Naive thymus-derived CD4-positive, alpha-beta T cell (primary cell): ENCODE measurements around the gene THAP7. TPM values are rescaled to one million over a fixed set of nuclear protein-coding genes. Genes with fewer than 3 reads are reported as not detected.

Source experiments
- ATAC-seq: fragments of 150-1000 bp; cut with Tn5 transposase; 2 replicates; pipeline ENCODE4 v1.10.0; 2021; ENCODE audit warnings: mild to moderate bottlenecking, moderate library complexity
- CTCF ChIA-PET: fragments of 350-600 bp; sonication (Branson Sonifier 250); formaldehyde crosslinking; loops from one replicate; lab custom pipeline; 2021; ENCODE audit warnings: antibody characterized with exemption; lab: Charles Lee
- POLR2A ChIA-PET: fragments of 350-600 bp; sonication (Branson Sonifier 250); formaldehyde crosslinking; loops from one replicate; lab custom pipeline; 2021; ENCODE audit warnings: antibody characterized with exemption, inconsistent platforms; lab: Charles Lee
- DNase-seq, 9 donors: peaks; one replicate each; pipeline versions ENCODE4 v3.0.0 to v3.0.0-alpha.2; 2020 to 2022; ENCODE audit warnings: mixed read lengths in 1 of 9
- H3K27ac ChIP-seq: one replicate; pipeline ENCODE4 v1.7.0; 2013; ENCODE audit warnings: mild to moderate bottlenecking, low read depth, low read length, moderate library complexity
- H3K27me3 ChIP-seq, 2 donors: one replicate each; pipeline ENCODE4 v1.7.0; 2013; ENCODE audit warnings: low read length in 2 of 2, mild to moderate bottlenecking in 2 of 2, moderate library complexity in 2 of 2; ENCODE audit not compliant: control insufficient read depth in 2 of 2, insufficient read depth in 2 of 2
- H3K36me3 ChIP-seq, 3 experiments: 1 replicate in 2 of 3; 2 replicates in 1 of 3; pipeline ENCODE4 v1.7.0; 2013; ENCODE audit warnings: low read length in 3 of 3, mild to moderate bottlenecking in 3 of 3, moderate library complexity in 1 of 3; ENCODE audit not compliant: insufficient read depth in 3 of 3, control insufficient read depth in 2 of 3
- H3K4me1 ChIP-seq, 2 donors: one replicate each; pipeline ENCODE4 v1.7.0; 2013; ENCODE audit warnings: low read length in 2 of 2, mild to moderate bottlenecking in 2 of 2, moderate library complexity in 1 of 2; ENCODE audit not compliant: control insufficient read depth in 2 of 2, insufficient read depth in 2 of 2
- H3K4me3 ChIP-seq: 2 replicates; pipeline ENCODE4 v1.7.0; 2013; ENCODE audit warnings: mild to moderate bottlenecking, low read length
- H3K9me3 ChIP-seq, 3 experiments: 1 replicate in 2 of 3; 2 replicates in 1 of 3; pipeline ENCODE4 v1.7.0; 2013; ENCODE audit warnings: low read length in 3 of 3; ENCODE audit not compliant: control insufficient read depth in 2 of 3
- H3K27ac Mint-ChIP-seq, 9 donors: one replicate each; pipeline ENCODE4 v1.8.0; 2020 to 2022; ENCODE audit warnings: mixed read lengths in 9 of 9, mild to moderate bottlenecking in 8 of 9, moderate library complexity in 5 of 9, inconsistent platforms in 2 of 9
- H3K27me3 Mint-ChIP-seq, 5 donors: one replicate each; pipeline ENCODE4 v1.8.0; 2021 to 2022; ENCODE audit warnings: mixed read lengths in 5 of 5, mild to moderate bottlenecking in 1 of 5
- H3K36me3 Mint-ChIP-seq, 5 donors: one replicate each; pipeline ENCODE4 v1.8.0; 2020 to 2022; ENCODE audit warnings: mixed read lengths in 5 of 5, mild to moderate bottlenecking in 3 of 5, inconsistent platforms in 1 of 5
- H3K4me1 Mint-ChIP-seq, 7 donors: one replicate each; pipeline ENCODE4 v1.8.0; 2020 to 2022; ENCODE audit warnings: mixed read lengths in 7 of 7, mild to moderate bottlenecking in 3 of 7, inconsistent platforms in 1 of 7
- H3K4me3 Mint-ChIP-seq, 10 donors: one replicate each; pipeline ENCODE4 v1.8.0; 2020 to 2022; ENCODE audit warnings: mild to moderate bottlenecking in 10 of 10, mixed read lengths in 10 of 10, moderate library complexity in 6 of 10, inconsistent platforms in 2 of 10
- H3K9me3 Mint-ChIP-seq, 11 donors: one replicate each; pipeline ENCODE4 v1.8.0; 2020 to 2022; ENCODE audit warnings: mixed read lengths in 11 of 11, mild to moderate bottlenecking in 4 of 11, inconsistent platforms in 1 of 11, moderate library complexity in 1 of 11
- intact Hi-C, 2 donors: fragments of 100-400 bp; cut with micrococcal nuclease; formaldehyde crosslinking; loops; one replicate each; pipeline ENCODE4 v1.15.1; 2023
- polyA plus RNA-seq, 2 donors: library from polyadenylated mRNA; unstranded; fragments of 300-500 nt; fragmentation: Illumina TruSeq; gene quantifications; one replicate each; pipeline ENCODE4 v1.2.3, GENCODE V29; 2021
- total RNA-seq, 6 experiments: library from RNA in 5 of 6; stranded (reverse) in 5 of 6; gene quantifications; 1 replicate in 5 of 6; 2 replicates in 1 of 6; pipeline ENCODE4 v1.2.3 and lab custom pipeline; 2021 to 2026

The THAP7 gene
- total and polyA plus RNA-seq, 7 experiments from 2014 or later: 25.8 to 73.3 (median 64.7) TPM

DNA sequence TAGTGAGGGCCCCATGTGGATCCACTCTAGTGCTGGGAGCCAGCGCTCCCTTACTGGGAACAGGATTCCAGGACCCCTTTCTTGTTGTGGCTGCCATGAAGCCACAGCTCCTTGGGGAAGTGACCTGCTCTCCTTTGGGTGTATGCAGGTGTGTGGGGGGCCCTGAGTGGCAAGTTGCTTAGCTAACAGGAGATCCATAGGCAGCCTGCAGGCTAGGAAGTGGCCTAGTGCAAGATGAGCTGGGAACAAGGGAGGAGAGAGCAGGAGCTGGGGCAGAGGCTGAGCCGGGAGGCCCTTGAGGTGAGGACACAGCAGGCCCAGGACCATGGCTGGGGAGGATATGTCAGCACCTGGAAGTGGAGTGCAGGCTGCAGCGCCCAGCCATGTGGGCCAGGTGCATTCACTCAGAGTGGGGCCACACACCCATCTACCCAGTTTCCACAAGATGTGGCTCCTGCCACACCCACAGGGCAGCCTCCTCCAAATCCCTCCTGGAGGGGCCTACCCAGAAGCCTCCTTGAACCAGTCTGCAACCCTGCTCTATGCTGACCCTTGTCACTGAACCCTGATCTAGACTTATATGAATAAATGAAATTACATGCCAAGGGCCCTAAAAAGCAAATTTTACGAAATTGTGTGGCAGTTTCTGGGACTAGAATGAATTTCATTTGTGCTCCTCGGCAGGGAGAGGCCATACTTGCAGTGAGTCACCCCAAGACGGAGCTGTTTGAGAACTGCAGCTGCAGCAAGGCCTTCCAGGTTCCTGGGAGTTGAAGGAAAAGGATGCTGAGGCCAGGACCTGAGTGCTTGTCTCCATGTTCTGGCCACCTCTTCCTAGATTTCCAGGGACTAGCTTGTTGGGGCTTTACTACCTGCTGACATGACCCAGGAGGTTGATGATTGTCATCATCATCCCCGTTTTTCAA, 3.2 kb downstream of the THAP7 start:
- no peak for ATAC-seq
- H3K27me3 ChIP-seq: no peaks in the 10 kb centered on the region
- POLR2A ChIA-PET: interaction anchor here (0.5 to 1.3 kb wide), 6 partner anchors 8 to 1217 kb away, joined by 3 to 5 read pairs (median 3); partner anchors contain the start of gene LZTR1
- intact Hi-C loops: no loop called here
- H3K4me3 ChIP-seq: no peak overlapping the region
- Mint-ChIP-seq H3K36me3 (peaks cover 0 to 4% (median 4%) of the 10 kb centered on the region in 5 donors), H3K27me3 (no peaks in the 10 kb centered on the region), H3K27ac (peak overlapping the region in 8 of 9 donors; percentile 6 to 83 (median 64)), H3K4me1 (peaks cover 14 to 34% (median 20%) of the 10 kb centered on the region in 7 donors), H3K9me3 (peaks cover 0 to 4% (median 0%) of the 10 kb centered on the region in 11 donors), H3K4me3 (peak overlapping the region in 7 of 10 donors; percentile 13 to 45 (median 38))
- CTCF ChIA-PET: interaction anchor here (0.6 to 1.2 kb wide), 3 partner anchors 15 to 84 kb away, joined by 3 read pairs; no protein-coding TSS in a partner anchor
- no peak for DNase-seq
- H3K9me3 ChIP-seq: no peaks in the 10 kb centered on the region
- peaks cover 24% of the 10 kb centered on the region in 2 donors for H3K4me1 ChIP-seq
- peaks cover 0 to 68% (median 3%) of the 10 kb centered on the region in 3 experiments for H3K36me3 ChIP-seq
- peak overlapping the region; percentile 17 for H3K27ac ChIP-seq

- ATAC-seq (no peak), DNase-seq (no peak)
- Mint-ChIP-seq H3K27me3 (no peaks in the 10 kb centered on the region), H3K36me3 (peaks cover 0 to 4% (median 2%) of the 10 kb centered on the region in 5 donors), H3K9me3 (peaks cover 0 to 4% (median 0%) of the 10 kb centered on the region in 11 donors), H3K4me1 (peaks cover 9 to 26% (median 11%) of the 10 kb centered on the region in 7 donors), H3K4me3 (no peak overlapping the region), H3K27ac (peak overlapping the region in 1 of 9 donors; percentile 72)
- Histone ChIP-seq H3K36me3 (peaks cover 0 to 78% (median 3%) of the 10 kb centered on the region in 3 experiments), H3K27me3 (no peaks in the 10 kb centered on the region), H3K27ac (no peak overlapping the region), H3K4me1 (peaks cover 14% of the 10 kb centered on the region in 2 donors), H3K9me3 (no peaks in the 10 kb centered on the region), H3K4me3 (no peak overlapping the region)
- intact Hi-C loops: no loop called here
- ChIA-PET CTCF (no interaction called here), POLR2A (interaction anchor here (1.0 kb wide), 1 partner anchor 15 kb away, joined by 3 read pairs; the partner anchor contains the start of gene LZTR1)
These were observed 4.2 kb downstream of the THAP7 start for GRCh38 chr22:20997536-20998257.

- DNase-seq: no peak
- ChIA-PET POLR2A (interaction anchor here (1.0 kb wide), 1 partner anchor 14 kb away, joined by 3 read pairs; the partner anchor contains the start of gene LZTR1), CTCF (no interaction called here)
These were observed 5.1 kb downstream of the THAP7 start for GRCh38 chr22:20996598-20997535.

DNA sequence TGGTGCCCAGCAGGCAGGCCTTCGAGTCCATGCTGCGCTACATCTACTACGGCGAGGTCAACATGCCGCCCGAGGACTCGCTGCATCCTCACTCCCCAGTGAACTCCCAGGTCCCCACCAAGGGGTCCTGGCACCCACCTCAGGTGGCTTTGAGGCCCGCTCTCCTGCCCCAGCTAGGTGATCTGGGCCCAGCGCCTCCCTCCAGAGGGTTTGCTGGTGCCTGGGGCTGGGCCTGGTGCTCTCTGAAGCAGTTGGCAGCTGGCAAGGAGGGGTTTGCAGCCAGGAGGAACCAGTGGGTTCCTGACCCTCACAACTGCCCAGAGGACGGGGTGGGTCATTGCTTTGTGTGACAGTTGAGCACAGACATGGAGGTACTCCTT, 5.9 kb downstream of the THAP7 start:
- no peaks in the 10 kb centered on the region for H3K36me3 Mint-ChIP-seq
- H3K27me3 ChIP-seq: no peaks in the 10 kb centered on the region
- H3K4me3 Mint-ChIP-seq: no peak overlapping the region
- ATAC-seq (no peak), DNase-seq (no peak)
- no peaks in the 10 kb centered on the region for H3K9me3 Mint-ChIP-seq
- H3K4me1 ChIP-seq: peaks cover 9 to 14% of the 10 kb centered on the region in 2 donors
- ChIA-PET POLR2A (no interaction called here), CTCF (no interaction called here)
- H3K27ac ChIP-seq: no peak overlapping the region
- peaks cover 0 to 94% (median 10%) of the 10 kb centered on the region in 3 experiments for H3K36me3 ChIP-seq
- no peaks in the 10 kb centered on the region for H3K27me3 Mint-ChIP-seq
- no peaks in the 10 kb centered on the region for H3K9me3 ChIP-seq
- peaks cover 5 to 19% (median 11%) of the 10 kb centered on the region in 7 donors for H3K4me1 Mint-ChIP-seq
- peak overlapping the region in 4 of 9 donors; percentile 22 to 70 (median 53) for H3K27ac Mint-ChIP-seq
- intact Hi-C loops: no loop called here
- no peak overlapping the region for H3K4me3 ChIP-seq

More at GRCh38 chr22:20996598-20997535, 5.1 kb downstream of the THAP7 start:
- Histone ChIP-seq H3K4me3 (no peak overlapping the region), H3K27ac (no peak overlapping the region), H3K36me3 (peaks cover 0 to 86% (median 10%) of the 10 kb centered on the region in 3 experiments), H3K4me1 (peaks cover 12 to 14% of the 10 kb centered on the region in 2 donors), H3K9me3 (no peaks in the 10 kb centered on the region), H3K27me3 (no peaks in the 10 kb centered on the region)
- Mint-ChIP-seq H3K27me3 (no peaks in the 10 kb centered on the region), H3K4me3 (no peak overlapping the region), H3K9me3 (peaks cover 0 to 4% (median 0%) of the 10 kb centered on the region in 11 donors), H3K36me3 (peaks cover 0 to 4% (median 2%) of the 10 kb centered on the region in 5 donors), H3K27ac (peak overlapping the region in 4 of 9 donors; percentile 14 to 50 (median 30)), H3K4me1 (peaks cover 7 to 25% (median 11%) of the 10 kb centered on the region in 7 donors)
- ATAC-seq: no peak
- intact Hi-C loops: no loop called here

GRCh38 chr22:20995329-20996030, 6.4 kb downstream of the THAP7 start:
- Histone ChIP-seq H3K9me3 (no peaks in the 10 kb centered on the region), H3K4me3 (no peak overlapping the region), H3K4me1 (peaks cover 4 to 10% of the 10 kb centered on the region in 2 donors), H3K36me3 (peaks cover 0 to 96% (median 10%) of the 10 kb centered on the region in 3 experiments), H3K27ac (no peak overlapping the region), H3K27me3 (no peaks in the 10 kb centered on the region)
- Mint-ChIP-seq H3K4me1 (peaks cover 5 to 15% (median 10%) of the 10 kb centered on the region in 7 donors), H3K36me3 (no peaks in the 10 kb centered on the region), H3K27me3 (no peaks in the 10 kb centered on the region), H3K9me3 (no peaks in the 10 kb centered on the region), H3K27ac (peak overlapping the region in 3 of 9 donors; percentile 33 to 75 (median 70)), H3K4me3 (no peak overlapping the region)
- ATAC-seq: no peak
- POLR2A ChIA-PET: no interaction called here
- intact Hi-C loops: no loop called here
- no peak for DNase-seq
- CTCF ChIA-PET: no interaction called here
